AG04450 (cell line): Measurements from ENCODE around the gene CD164L2. TPM values are rescaled to one million over a fixed set of nuclear protein-coding genes. Genes with fewer than 3 reads are reported as not detected.
"Not testable (repeated sequence)": the region's sequence is repeated elsewhere in the genome, so short reads cannot be mapped to it uniquely, and the experiment has no call there.

Source experiments
- CTCF ChIA-PET: fragments of 300-600, 350-600 bp; formaldehyde crosslinking; extraction: SDS; loops from one replicate; lab custom pipeline; 2022; ENCODE audit warnings: antibody characterized with exemption, inconsistent platforms; lab: Charles Lee
- POLR2A ChIA-PET: fragments of 350-600 bp; formaldehyde crosslinking; extraction: SDS; loops from one replicate; lab custom pipeline; 2021; ENCODE audit warnings: antibody characterized with exemption, inconsistent platforms; lab: Yijun Ruan, JAX
- DNase-seq: peaks from one replicate; pipeline ENCODE4 v3.0.0-alpha.2; 2011; ENCODE audit warnings: low read depth, low spot score
- H3K27ac ChIP-seq: one replicate; pipeline ENCODE4 v1.5.1; 2012; ENCODE audit warnings: low read depth, low read length, control low read depth
- H3K27me3 ChIP-seq: one replicate; pipeline ENCODE4 v1.6.0; 2012; ENCODE audit warnings: low read length; ENCODE audit not compliant: control insufficient read depth, insufficient read depth
- H3K4me3 ChIP-seq: 2 replicates; pipeline ENCODE4 v1.5.1; 2011; ENCODE audit warnings: mild to moderate bottlenecking, low read depth, low read length, control low read depth
- H3K9me3 ChIP-seq: 2 replicates; pipeline ENCODE4 v1.5.1; 2012; ENCODE audit warnings: low read length; ENCODE audit not compliant: control insufficient read depth, insufficient read depth
- polyA plus RNA-seq: library from polyadenylated mRNA; depleted of rRNA; stranded (reverse); fragments of >200 nt; gene quantifications from 2 replicates; pipeline ENCODE4 v1.2.3, GENCODE V29; 2011
- TF ChIP-seq, protein P1 (sequence below): IDR thresholded peaks from 2 replicates; pipeline ENCODE4 v1.5.1; 2011; ENCODE audit warnings: low read depth, low read length, control low read depth, inconsistent platforms

CD164L2 gene
- polyA plus RNA-seq, 1 experiment = not detected

DNA sequence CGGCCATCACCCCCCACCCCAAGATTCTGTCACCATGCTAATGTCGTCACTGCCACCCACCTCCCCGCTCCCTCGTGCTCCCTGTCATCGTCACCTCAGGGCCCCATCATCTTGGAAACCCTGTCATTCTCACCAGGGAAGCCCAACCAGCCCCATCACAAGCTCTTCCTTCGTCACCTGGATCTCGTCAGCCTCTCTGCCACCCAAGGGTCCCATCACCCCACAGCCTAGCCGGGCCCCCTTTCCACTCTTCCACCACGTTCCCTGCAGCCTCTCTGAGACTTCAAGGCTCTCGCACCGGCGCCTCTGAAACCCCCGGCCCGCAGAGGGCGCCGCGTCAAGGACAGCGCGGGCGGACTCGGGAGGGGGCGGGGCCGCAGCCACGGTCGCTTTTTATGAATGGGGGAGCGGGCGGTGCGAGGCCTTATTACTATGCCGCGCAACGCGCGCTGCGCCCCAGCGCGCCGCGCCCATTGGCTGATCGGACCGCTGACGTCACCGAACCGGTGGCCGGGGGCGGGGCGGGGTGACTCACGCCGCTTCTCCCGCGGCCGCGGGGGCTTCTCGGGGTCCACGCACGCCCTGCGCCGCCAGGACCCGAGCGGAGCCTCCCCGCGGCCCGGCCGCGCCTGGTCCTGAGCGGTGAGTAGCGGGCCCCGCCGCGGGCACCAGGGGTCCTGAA lies 9.1 kb upstream of the CD164L2 start, which contains the start of gene GPR3:
Gene GPR3 (plus strand): TSS at position 527 of the 682 bp plus-strand sequence. CDS start 1,177 bp downstream, outside the sequence.
- POLR2A ChIA-PET = no interaction called here
- peak; percentile 78 for DNase-seq

GRCh38 chr1:27391511-27392095 lies 8.5 kb upstream of the CD164L2 start:
- H3K9me3 ChIP-seq = no peaks in the 10 kb centered on the region
- ChIA-PET CTCF (interaction anchor here (0.6 to 7.3 kb wide), 15 partner anchors 9 to 294 kb away, joined by 3 to 124 read pairs (median 5); partner anchors contain the start of genes AHDC1, CD164L2 and MAP3K6), POLR2A (interaction anchor here (1.5 kb wide), 1 partner anchor 92 kb away, joined by 4 read pairs; no protein-coding TSS in a partner anchor)
- TF ChIP-seq, protein P1, sequence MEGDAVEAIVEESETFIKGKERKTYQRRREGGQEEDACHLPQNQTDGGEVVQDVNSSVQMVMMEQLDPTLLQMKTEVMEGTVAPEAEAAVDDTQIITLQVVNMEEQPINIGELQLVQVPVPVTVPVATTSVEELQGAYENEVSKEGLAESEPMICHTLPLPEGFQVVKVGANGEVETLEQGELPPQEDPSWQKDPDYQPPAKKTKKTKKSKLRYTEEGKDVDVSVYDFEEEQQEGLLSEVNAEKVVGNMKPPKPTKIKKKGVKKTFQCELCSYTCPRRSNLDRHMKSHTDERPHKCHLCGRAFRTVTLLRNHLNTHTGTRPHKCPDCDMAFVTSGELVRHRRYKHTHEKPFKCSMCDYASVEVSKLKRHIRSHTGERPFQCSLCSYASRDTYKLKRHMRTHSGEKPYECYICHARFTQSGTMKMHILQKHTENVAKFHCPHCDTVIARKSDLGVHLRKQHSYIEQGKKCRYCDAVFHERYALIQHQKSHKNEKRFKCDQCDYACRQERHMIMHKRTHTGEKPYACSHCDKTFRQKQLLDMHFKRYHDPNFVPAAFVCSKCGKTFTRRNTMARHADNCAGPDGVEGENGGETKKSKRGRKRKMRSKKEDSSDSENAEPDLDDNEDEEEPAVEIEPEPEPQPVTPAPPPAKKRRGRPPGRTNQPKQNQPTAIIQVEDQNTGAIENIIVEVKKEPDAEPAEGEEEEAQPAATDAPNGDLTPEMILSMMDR = no peak
- peaks cover 4% of the 10 kb centered on the region for H3K27me3 ChIP-seq
- peak overlapping the region; percentile 53 for H3K4me3 ChIP-seq
- no peak overlapping the region for H3K27ac ChIP-seq
- DNase-seq = no peak

More for the DNA sequence above, 9.1 kb upstream of the CD164L2 start, which contains the start of gene GPR3:
- Histone ChIP-seq H3K27me3 (no peaks in the 10 kb centered on the region), H3K4me3 (peak within 1 kb of the TSS; percentile 77), H3K27ac (peak within 1 kb of the TSS; percentile 21), H3K9me3 (no peaks in the 10 kb centered on the region)
- CTCF ChIA-PET = interaction anchor here (0.6 to 7.3 kb wide), 15 partner anchors 9 to 295 kb away, joined by 3 to 124 read pairs (median 5); partner anchors contain the start of genes AHDC1, CD164L2 and MAP3K6
- TF ChIP-seq, protein P1 = peak; percentile 61

- ChIA-PET POLR2A (no interaction called here), CTCF (interaction anchor here (0.7 to 7.3 kb wide), 5 partner anchors 20 to 280 kb away, joined by 3 to 124 read pairs (median 8); no protein-coding TSS in a partner anchor)
- no peak for DNase-seq
- Histone ChIP-seq H3K4me3 (no peak overlapping the region), H3K27ac (no peak overlapping the region), H3K9me3 (no peaks in the 10 kb centered on the region), H3K27me3 (peaks cover 9% of the 10 kb centered on the region)
- TF ChIP-seq, protein P1 = peak; percentile 89
Measured at GRCh38 chr1:27388337-27389005, 5.3 kb upstream of the CD164L2 start.

GRCh38 chr1:27384797-27385196 lies 1.7 kb upstream of the CD164L2 start:
- H3K27me3 ChIP-seq = peaks cover 25% of the 10 kb centered on the region
- CTCF ChIA-PET = interaction anchor here (0.9 to 1.8 kb wide), 3 partner anchors 10 to 28 kb away, joined by 4 to 6 read pairs (median 4); partner anchors contain the start of gene MAP3K6
- not testable (repeated sequence) for H3K27ac ChIP-seq, H3K9me3 ChIP-seq, DNase-seq, H3K4me3 ChIP-seq
- POLR2A ChIA-PET = interaction anchor here (0.6 kb wide), 1 partner anchor 93 kb away, joined by 4 read pairs; no protein-coding TSS in a partner anchor

- Histone ChIP-seq H3K9me3 (no peaks in the 10 kb centered on the region), H3K4me3 (no peak overlapping the region), H3K27ac (no peak overlapping the region), H3K27me3 (peaks cover 25% of the 10 kb centered on the region)
- TF ChIP-seq, protein P1 = no peak
- DNase-seq = no peak
- ChIA-PET CTCF (interaction anchor here (0.7 to 2.3 kb wide), 4 partner anchors 8 to 17 kb away, joined by 3 to 8 read pairs (median 5); partner anchors contain the start of gene MAP3K6), POLR2A (no interaction called here)
Measured at GRCh38 chr1:27383661-27384060, 528 bp upstream of the CD164L2 start.
